OCI-LY3 (cell line): ENCODE results near the gene RBM17.

Source experiments
- CTCF ChIP-seq: fragments of 200-600, 300-600 bp; sonication (generic); IDR thresholded peaks from 2 replicates; pipeline ENCODE4 v1.5.1; 2014; ENCODE audit warnings: antibody characterized with exemption, low read length, low read depth
- EZH2phosphoT487 ChIP-seq: fragments of 200-600 bp; shearing (Covaris generic); IDR thresholded peaks from 2 replicates; pipeline ENCODE4 v1.6.1; 2018; ENCODE audit warnings: antibody characterized with exemption, mixed run types, low read depth

- TF ChIP-seq CTCF: no peak
- TF ChIP-seq EZH2phosphoT487: no peak
Measured at GRCh38 chr10:6068006-6068405, 20.8 kb upstream of the RBM17 start.
